Keratinocyte (primary cell): ENCODE measurements around the gene DST. TPM values are rescaled to one million over a fixed set of nuclear protein-coding genes. Genes with fewer than 3 reads are reported as not detected.

Experiments
- DNase-seq: peaks from one replicate; pipeline ENCODE4 v3.0.0-alpha.2; 2011; ENCODE audit warnings: low read depth, missing footprints, low spot score
- FAIRE-seq: peaks from 2 replicates; lab custom pipeline; 2011; peaks lifted over from hg19 to GRCh38; lab: Jason Lieb, UNC
- H2AFZ ChIP-seq: 2 replicates; pipeline ENCODE4 v1.6.0; 2012; ENCODE audit warnings: low read length, control low read depth, inconsistent platforms; ENCODE audit not compliant: control insufficient read depth
- H3K27ac ChIP-seq: 2 replicates; pipeline ENCODE4 v1.5.1; 2011; ENCODE audit warnings: low read length; ENCODE audit not compliant: control insufficient read depth, insufficient read depth
- H3K27me3 ChIP-seq: 3 replicates; pipeline ENCODE4 v1.6.0; 2011; ENCODE audit warnings: low read length; ENCODE audit not compliant: control insufficient read depth, insufficient read depth; ENCODE audit errors: extremely low read depth
- H3K36me3 ChIP-seq, 2 experiments: 2 replicates in 1 of 2; 3 replicates in 1 of 2; pipeline ENCODE4 v1.5.1; 2011; ENCODE audit warnings: low read length in 2 of 2, mild to moderate bottlenecking in 1 of 2; ENCODE audit not compliant: control insufficient read depth in 2 of 2, insufficient read depth in 2 of 2; ENCODE audit errors: extremely low read depth in 1 of 2
- H3K4me1 ChIP-seq: 3 replicates; pipeline ENCODE4 v1.5.1; 2011; ENCODE audit warnings: low read length; ENCODE audit not compliant: control insufficient read depth, insufficient read depth; ENCODE audit errors: extremely low read depth
- H3K4me2 ChIP-seq: 3 replicates; pipeline ENCODE4 v1.6.0; 2011; ENCODE audit warnings: low read depth, low read length; ENCODE audit not compliant: control insufficient read depth, insufficient read depth; ENCODE audit errors: extremely low read depth
- H3K4me3 ChIP-seq, 3 experiments: fragments of 200-600 bp in 1 of 3; sonication (generic) in 1 of 3; 2 replicates in 2 of 3; 3 replicates in 1 of 3; pipeline ENCODE4 v1.5.1; 2011 to 2016; ENCODE audit warnings: low read length in 3 of 3, mild to moderate bottlenecking in 3 of 3, control low read depth in 2 of 3, inconsistent platforms in 1 of 3, low read depth in 1 of 3, mixed read lengths in 1 of 3, mixed run types in 1 of 3, moderate library complexity in 1 of 3; ENCODE audit not compliant: control insufficient read depth in 2 of 3, insufficient read depth in 2 of 3; ENCODE audit errors: extremely low read depth in 1 of 3
- H3K79me2 ChIP-seq: 2 replicates; pipeline ENCODE4 v1.6.0; 2012; ENCODE audit warnings: low read length; ENCODE audit not compliant: control insufficient read depth, insufficient read depth
- H3K9ac ChIP-seq: 3 replicates; pipeline ENCODE4 v1.6.0; 2011; ENCODE audit warnings: low read length; ENCODE audit not compliant: control insufficient read depth, insufficient read depth; ENCODE audit errors: extremely low read depth
- H3K9me1 ChIP-seq: 3 replicates; pipeline ENCODE4 v1.6.0; 2011; ENCODE audit warnings: low read length; ENCODE audit not compliant: control insufficient read depth, insufficient read depth; ENCODE audit errors: extremely low read depth
- H3K9me3 ChIP-seq: 2 replicates; pipeline ENCODE4 v1.5.1; 2012; ENCODE audit warnings: low read depth, low read length; ENCODE audit not compliant: control insufficient read depth
- H4K20me1 ChIP-seq: 3 replicates; pipeline ENCODE4 v1.6.0; 2011; ENCODE audit warnings: low read length; ENCODE audit not compliant: control insufficient read depth, insufficient read depth; ENCODE audit errors: extremely low read depth
- EZH2 ChIP-seq: IDR thresholded peaks from one replicate; pipeline ENCODE4 v1.6.1; 2012; ENCODE audit warnings: inconsistent platforms, mild to moderate bottlenecking, low read length, moderate library complexity
- dilution Hi-C: fragments of 300-500 bp; cut with MboI; formaldehyde crosslinking; loops from one replicate; pipeline ENCODE4 v1.7.0; 2020; ENCODE audit warnings: low sequenced_read_pairs; ENCODE audit not compliant: extremely low pct_ligation_motif_present
- polyA plus RNA-seq, 5 experiments: library from polyadenylated mRNA; depleted of rRNA in 3 of 5; stranded (reverse) in 3 of 5; stranded (forward) in 1 of 5; unstranded in 1 of 5; fragments of >200 nt; gene quantifications; 1 replicate in 1 of 5; 2 replicates in 3 of 5; 3 replicates in 1 of 5; pipeline versions ENCODE4 v1.2.1 to v1.2.3, GENCODE V29; 2011 to 2012; ENCODE audit warnings: missing spikeins in 2 of 5, low read depth in 1 of 5, low replicate concordance in 1 of 5
- TF ChIP-seq, protein P1 (sequence below), 3 experiments: IDR thresholded peaks in 1 of 3; conservative IDR thresholded peaks in 1 of 3; optimal IDR thresholded peaks in 1 of 3; 2 replicates in 2 of 3; 3 replicates in 1 of 3; pipeline versions ENCODE3 to v1.5.1; 2011; ENCODE audit warnings: low read length in 3 of 3, mild to moderate bottlenecking in 3 of 3, moderate library complexity in 2 of 3, control low read depth in 1 of 3, inconsistent platforms in 1 of 3; ENCODE audit not compliant: insufficient read depth in 2 of 3; ENCODE audit errors: extremely low read depth in 1 of 3

The DST gene
- polyA plus RNA-seq, 1 donor (not counting 4 experiments of a cell fraction or from before 2014, with no cell fraction given): 455 TPM

DNA sequence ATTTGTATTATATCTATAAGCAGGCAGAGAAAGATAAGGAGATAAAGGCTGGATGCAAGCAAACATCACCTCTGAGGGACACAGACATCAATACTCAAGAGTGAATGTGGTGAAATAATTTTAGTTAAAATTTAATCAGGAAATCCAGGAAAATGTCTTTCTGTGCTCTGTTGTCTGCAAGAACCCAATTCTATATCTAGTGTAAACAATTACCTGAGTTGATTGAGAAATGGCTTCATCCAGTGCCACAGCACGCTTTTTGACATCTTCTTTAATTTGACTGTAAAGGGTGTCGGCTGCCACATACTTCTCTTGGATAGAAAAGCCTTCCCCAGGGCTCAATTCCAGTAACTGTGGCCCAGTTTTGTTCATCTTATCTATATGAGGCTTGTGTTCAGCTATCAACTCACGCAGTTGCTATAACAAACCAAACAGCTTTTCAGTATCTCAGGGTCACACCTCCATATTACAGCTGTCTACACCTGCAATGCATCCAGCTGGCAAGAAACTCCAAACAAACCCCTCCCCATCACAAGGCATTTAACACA, 131.6 kb downstream of the DST start:
- H3K79me2 ChIP-seq: no peaks in the 10 kb centered on the region
- H4K20me1 ChIP-seq: no peaks in the 10 kb centered on the region
- H3K4me3 ChIP-seq: no peak overlapping the region
- H3K27ac ChIP-seq: no peak overlapping the region
- no peaks in the 10 kb centered on the region for H3K9me1 ChIP-seq
- H3K9me3 ChIP-seq: no peaks in the 10 kb centered on the region
- FAIRE-seq (no peak), DNase-seq (no peak)
- no peak overlapping the region for H2AFZ ChIP-seq
- no peak overlapping the region for H3K9ac ChIP-seq
- TF ChIP-seq EZH2: no peak
- TF ChIP-seq, protein P1, sequence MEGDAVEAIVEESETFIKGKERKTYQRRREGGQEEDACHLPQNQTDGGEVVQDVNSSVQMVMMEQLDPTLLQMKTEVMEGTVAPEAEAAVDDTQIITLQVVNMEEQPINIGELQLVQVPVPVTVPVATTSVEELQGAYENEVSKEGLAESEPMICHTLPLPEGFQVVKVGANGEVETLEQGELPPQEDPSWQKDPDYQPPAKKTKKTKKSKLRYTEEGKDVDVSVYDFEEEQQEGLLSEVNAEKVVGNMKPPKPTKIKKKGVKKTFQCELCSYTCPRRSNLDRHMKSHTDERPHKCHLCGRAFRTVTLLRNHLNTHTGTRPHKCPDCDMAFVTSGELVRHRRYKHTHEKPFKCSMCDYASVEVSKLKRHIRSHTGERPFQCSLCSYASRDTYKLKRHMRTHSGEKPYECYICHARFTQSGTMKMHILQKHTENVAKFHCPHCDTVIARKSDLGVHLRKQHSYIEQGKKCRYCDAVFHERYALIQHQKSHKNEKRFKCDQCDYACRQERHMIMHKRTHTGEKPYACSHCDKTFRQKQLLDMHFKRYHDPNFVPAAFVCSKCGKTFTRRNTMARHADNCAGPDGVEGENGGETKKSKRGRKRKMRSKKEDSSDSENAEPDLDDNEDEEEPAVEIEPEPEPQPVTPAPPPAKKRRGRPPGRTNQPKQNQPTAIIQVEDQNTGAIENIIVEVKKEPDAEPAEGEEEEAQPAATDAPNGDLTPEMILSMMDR (optimal IDR thresholded peaks at IDR 0.05 in 1 of 3, IDR thresholded peaks at IDR 0.05 in 1 of 3, conservative IDR thresholded peaks at IDR 0.05 in 1 of 3; ENCODE audit: extremely low read depth in 1 of 3, insufficient read depth in 2 of 3, low read length in 3 of 3): no peak
- peaks cover 7 to 9% of the 10 kb centered on the region in 2 experiments for H3K36me3 ChIP-seq
- H3K27me3 ChIP-seq: no peaks in the 10 kb centered on the region
- no peak overlapping the region for H3K4me2 ChIP-seq
- peaks cover 4% of the 10 kb centered on the region for H3K4me1 ChIP-seq
- dilution Hi-C loops: no loop called here

DNA sequence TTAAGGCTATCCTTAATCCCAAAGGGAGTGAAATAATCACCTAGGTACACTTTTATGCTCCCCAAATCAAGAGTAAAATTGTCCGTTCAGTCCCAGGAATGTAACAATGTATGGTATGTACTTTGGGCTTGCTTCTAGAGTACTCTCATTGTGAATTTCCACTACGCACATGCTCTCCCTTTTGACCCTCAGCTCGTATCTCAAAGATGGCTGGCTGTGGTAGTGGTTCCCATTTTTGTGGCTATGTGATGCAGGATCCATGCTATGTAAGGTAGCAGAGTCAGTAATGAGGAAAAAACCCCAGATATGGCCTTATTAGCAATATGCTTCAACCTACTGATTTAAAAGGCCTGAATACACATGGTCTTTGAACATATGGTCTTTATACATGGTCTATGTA, 133.7 kb downstream of the DST start:
- no peaks in the 10 kb centered on the region for H3K9me1 ChIP-seq
- TF ChIP-seq, protein P1 (optimal IDR thresholded peaks at IDR 0.05 in 1 of 3, IDR thresholded peaks at IDR 0.05 in 1 of 3, conservative IDR thresholded peaks at IDR 0.05 in 1 of 3; ENCODE audit: extremely low read depth in 1 of 3, insufficient read depth in 2 of 3, low read length in 3 of 3): no peak
- TF ChIP-seq EZH2: no peak
- peaks cover 4% of the 10 kb centered on the region for H3K4me1 ChIP-seq
- no peaks in the 10 kb centered on the region for H3K9me3 ChIP-seq
- no peak overlapping the region for H3K9ac ChIP-seq
- no peak overlapping the region for H3K27ac ChIP-seq
- H3K36me3 ChIP-seq: peaks cover 7 to 9% of the 10 kb centered on the region in 2 experiments
- DNase-seq (no peak), FAIRE-seq (no peak)
- H2AFZ ChIP-seq: no peak overlapping the region
- H4K20me1 ChIP-seq: no peaks in the 10 kb centered on the region
- no peak overlapping the region for H3K4me2 ChIP-seq
- dilution Hi-C loops: no loop called here
- H3K4me3 ChIP-seq: no peak overlapping the region
- H3K27me3 ChIP-seq: no peaks in the 10 kb centered on the region
- H3K79me2 ChIP-seq: no peaks in the 10 kb centered on the region
